DMS114 treated with DMSO at 0.1 percent for 48 hours (cell line): Measurements from ENCODE around the gene WDR33.

Experiments
- DNase-seq: peaks from one replicate; lab custom pipeline; 2025; ENCODE audit not compliant: unreplicated experiment; lab: John Stamatoyannopoulos, UW

Gene WDR33

GRCh38 chr2:127658641-127659407 is 152.1 kb downstream of the WDR33 start:
- no peak for DNase-seq

- no peak for DNase-seq
Measured at GRCh38 chr2:127658146-127658545, 152.8 kb downstream of the WDR33 start.

- no peak for DNase-seq
Measured at GRCh38 chr2:127657232-127657595, 153.8 kb downstream of the WDR33 start.

GRCh38 chr2:127656569-127657231 is 154.3 kb downstream of the WDR33 start:
- no peak for DNase-seq

- no peak for DNase-seq
Measured at GRCh38 chr2:127655209-127656073, 155.5 kb downstream of the WDR33 start.

- DNase-seq, result no peak
Measured at GRCh38 chr2:127654838-127655175, 156.2 kb downstream of the WDR33 start.

- DNase-seq, result no peak
Measured at GRCh38 chr2:127654084-127654837, 156.7 kb downstream of the WDR33 start.

- DNase-seq, result no peak
Measured at GRCh38 chr2:127653421-127654083, 157.4 kb downstream of the WDR33 start.

GRCh38 chr2:127652786-127653357 is 158.1 kb downstream of the WDR33 start:
- no peak for DNase-seq

GRCh38 chr2:127651971-127652550 is 158.9 kb downstream of the WDR33 start:
- DNase-seq, result no peak

- DNase-seq, result no peak
Measured at GRCh38 chr2:127651381-127651809, 159.6 kb downstream of the WDR33 start.
